Measurements from ENCODE around the gene SEMA5A.
"Not testable (repeated sequence)": the region's sequence is repeated elsewhere in the genome, so short reads cannot be mapped to it uniquely, and the experiment has no call there.

GRCh38 chr5:9399783-9400182 lies 146.1 kb downstream of the SEMA5A start:
- TF ChIP-seq CTCF (IDR thresholded peaks at IDR 0.05); EP300 (IDR thresholded peaks at IDR 0.05; ENCODE audit: low read depth); POLR2A (IDR thresholded peaks at IDR 0.05); POLR2AphosphoS5 (IDR thresholded peaks at IDR 0.05): not testable (repeated sequence)
